Measurements from ENCODE around the gene INTS13. TPM values are rescaled to one million over a fixed set of nuclear protein-coding genes. Genes with fewer than 3 reads are reported as not detected.

Gene INTS13
- total RNA-seq, 1 experiment from 2014 or later: 50.5 TPM

DNA sequence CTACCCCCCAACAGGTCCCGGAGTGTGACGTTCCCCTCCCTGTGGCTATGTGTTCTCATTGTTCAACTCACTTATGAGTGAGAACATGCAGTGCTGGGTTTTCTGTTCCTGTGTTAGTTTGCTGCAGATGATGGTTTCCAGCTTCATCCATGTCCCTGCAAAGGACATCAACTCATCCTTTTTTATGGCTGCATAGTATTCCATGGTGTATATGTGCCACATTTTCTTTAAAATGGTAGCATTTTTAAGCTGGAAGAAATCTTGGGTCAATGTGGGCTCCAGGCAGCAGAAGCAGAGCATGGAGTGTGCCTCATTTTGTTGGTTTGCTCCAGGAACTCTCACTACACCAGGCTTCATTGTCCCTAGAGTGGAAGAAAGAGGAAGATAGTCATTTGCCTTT is 57.2 kb downstream of the INTS13 start:
- H3K4me1 ChIP-seq (ENCODE audit: control insufficient read depth in 1 of 2, insufficient read depth in 2 of 2, low read length in 2 of 2): peaks cover 2 to 7% of the 10 kb centered on the region in 2 experiments; a peak in 2 of 4 replicates
- no peak overlapping the region for H3K4me3 ChIP-seq (replicated peaks in 1 of 2; ENCODE audit: low read depth in 1 of 2, low read length in 2 of 2)
- H3K27me3 ChIP-seq (ENCODE audit: insufficient read depth, low read length): no peaks in the 10 kb centered on the region
- no peaks in the 10 kb centered on the region for H3K36me3 ChIP-seq (ENCODE audit: control insufficient read depth in 1 of 2, insufficient read depth in 2 of 2, low read length in 2 of 2)
- ATAC-seq: no peak
- no peak overlapping the region for H2AFZ ChIP-seq (ENCODE audit: low read depth, low read length, poor library complexity, severe bottlenecking)
- no peaks in the 10 kb centered on the region for H4K20me1 ChIP-seq (ENCODE audit: insufficient read depth)
- POLR2A ChIA-PET: no interaction called here
- TF ChIP-seq RAD21 (IDR thresholded peaks at IDR 0.05; ENCODE audit: low read depth) (no peak), ZNF274 (IDR thresholded peaks at IDR 0.05; ENCODE audit: low read depth, low read length) (no peak)
- RAD21 ChIA-PET (ENCODE audit: low non-redundant PET in 1 of 2, low total read pairs in 2 of 2, uncharacterized antibody in 2 of 2, unreplicated experiment in 2 of 2): no interaction called here
- H3K9me2 ChIP-seq (ENCODE audit: insufficient read depth): no peaks in the 10 kb centered on the region
- no peak for DNase-seq (ENCODE audit: low read depth, low spot score)
- CTCF ChIA-PET: no interaction called here
- H3K27ac ChIP-seq (ENCODE audit: low read depth, low read length): no peak overlapping the region
- H3K4me2 ChIP-seq (ENCODE audit: low read length): no peak overlapping the region
- intact Hi-C loops (cut with micrococcal nuclease): no loop called here
- no peaks in the 10 kb centered on the region for H3K9me3 ChIP-seq (ENCODE audit: control insufficient read depth in 1 of 2, insufficient read depth in 1 of 2, low read depth in 1 of 2, low read length in 2 of 2)
- BruUV-seq (replicated peaks): no TSS peak
- no peaks in the 10 kb centered on the region for H3K79me2 ChIP-seq (ENCODE audit: insufficient read depth, low read length)
- no peak overlapping the region for H3K9ac ChIP-seq (ENCODE audit: low read length)

DNA sequence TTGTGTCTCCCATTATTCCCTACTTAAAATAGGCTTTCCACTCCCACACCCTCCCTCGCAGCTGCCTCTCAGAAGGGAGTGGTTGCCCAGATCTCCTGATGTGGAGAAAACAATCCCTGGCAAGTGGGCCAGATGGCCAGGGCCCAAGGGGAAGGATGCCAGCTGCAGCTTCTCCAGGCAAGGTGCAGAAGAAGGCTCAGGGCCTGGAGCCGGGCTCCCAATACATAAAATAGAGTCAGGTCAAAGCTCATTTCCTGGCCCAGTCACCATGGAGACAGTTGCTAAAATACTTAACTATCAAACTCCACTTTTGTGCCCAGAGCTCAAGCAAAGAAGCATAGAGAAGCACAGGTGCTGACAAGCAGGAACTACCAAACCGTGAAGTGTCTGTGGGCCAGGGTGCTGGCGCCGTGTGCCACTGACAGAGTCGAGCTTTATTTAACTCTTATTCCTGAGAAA is 59.1 kb downstream of the INTS13 start:
- Histone ChIP-seq H3K4me2 (ENCODE audit: low read length) (no peak overlapping the region), H3K4me3 (replicated peaks in 1 of 2; ENCODE audit: low read depth in 1 of 2, low read length in 2 of 2) (no peak overlapping the region), H3K9me2 (ENCODE audit: insufficient read depth) (no peaks in the 10 kb centered on the region), H3K9ac (ENCODE audit: low read length) (no peak overlapping the region), H3K36me3 (ENCODE audit: control insufficient read depth in 1 of 2, insufficient read depth in 2 of 2, low read length in 2 of 2) (no peaks in the 10 kb centered on the region), H2AFZ (ENCODE audit: low read depth, low read length, poor library complexity, severe bottlenecking) (no peak overlapping the region), H3K27ac (ENCODE audit: low read depth, low read length) (no peak overlapping the region), H3K79me2 (ENCODE audit: insufficient read depth, low read length) (no peaks in the 10 kb centered on the region), H4K20me1 (ENCODE audit: insufficient read depth) (no peaks in the 10 kb centered on the region), H3K27me3 (ENCODE audit: insufficient read depth, low read length) (no peaks in the 10 kb centered on the region), H3K4me1 (ENCODE audit: control insufficient read depth in 1 of 2, insufficient read depth in 2 of 2, low read length in 2 of 2) (no peaks in the 10 kb centered on the region; a peak in 1 of 4 replicates), H3K9me3 (ENCODE audit: control insufficient read depth in 1 of 2, insufficient read depth in 1 of 2, low read depth in 1 of 2, low read length in 2 of 2) (no peaks in the 10 kb centered on the region)
- ChIA-PET CTCF (interaction anchor here (1.2 to 1.8 kb wide), 2 partner anchors 9 to 137 kb away, joined by 3 to 4 read pairs; no protein-coding TSS in a partner anchor), RAD21 (ENCODE audit: low non-redundant PET in 1 of 2, low total read pairs in 2 of 2, uncharacterized antibody in 2 of 2, unreplicated experiment in 2 of 2) (no interaction called here), POLR2A (no interaction called here)
- no peak for ATAC-seq
- intact Hi-C loops (cut with micrococcal nuclease): no loop called here
- no TSS peak for BruUV-seq (replicated peaks)
- no peak for DNase-seq (ENCODE audit: low read depth, low spot score)
- TF ChIP-seq CEBPB (IDR thresholded peaks at IDR 0.05; ENCODE audit: low read depth) (no peak), POLR2AphosphoS5 (IDR thresholded peaks at IDR 0.05; ENCODE audit: low read depth, low read length) (no peak), EGR1 (IDR thresholded peaks at IDR 0.05; ENCODE audit: low read depth) (no peak), YY1 (IDR thresholded peaks at IDR 0.05; ENCODE audit: extremely low read depth, insufficient replicate concordance, low read depth, low read length) (no peak), ELF1 (IDR thresholded peaks at IDR 0.05; ENCODE audit: borderline replicate concordance, low read depth) (no peak), TCF7L2 (IDR thresholded peaks at IDR 0.05; ENCODE audit: borderline replicate concordance, extremely low read depth, insufficient read depth, insufficient read length) (no peak), SIN3A (IDR thresholded peaks at IDR 0.05; ENCODE audit: low read depth) (no peak), RAD21 (IDR thresholded peaks at IDR 0.05; ENCODE audit: low read depth) (no peak), EZH2phosphoT487 (IDR thresholded peaks at IDR 0.05; ENCODE audit: borderline replicate concordance) (no peak), JUND (IDR thresholded peaks at IDR 0.05) (no peak), SP1 (IDR thresholded peaks at IDR 0.05; ENCODE audit: low read depth) (no peak)
- TF ChIP-seq, protein P1, sequence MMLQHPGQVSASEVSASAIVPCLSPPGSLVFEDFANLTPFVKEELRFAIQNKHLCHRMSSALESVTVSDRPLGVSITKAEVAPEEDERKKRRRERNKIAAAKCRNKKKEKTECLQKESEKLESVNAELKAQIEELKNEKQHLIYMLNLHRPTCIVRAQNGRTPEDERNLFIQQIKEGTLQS (IDR thresholded peaks at IDR 0.05): no peak
- TF ChIP-seq, protein P2, sequence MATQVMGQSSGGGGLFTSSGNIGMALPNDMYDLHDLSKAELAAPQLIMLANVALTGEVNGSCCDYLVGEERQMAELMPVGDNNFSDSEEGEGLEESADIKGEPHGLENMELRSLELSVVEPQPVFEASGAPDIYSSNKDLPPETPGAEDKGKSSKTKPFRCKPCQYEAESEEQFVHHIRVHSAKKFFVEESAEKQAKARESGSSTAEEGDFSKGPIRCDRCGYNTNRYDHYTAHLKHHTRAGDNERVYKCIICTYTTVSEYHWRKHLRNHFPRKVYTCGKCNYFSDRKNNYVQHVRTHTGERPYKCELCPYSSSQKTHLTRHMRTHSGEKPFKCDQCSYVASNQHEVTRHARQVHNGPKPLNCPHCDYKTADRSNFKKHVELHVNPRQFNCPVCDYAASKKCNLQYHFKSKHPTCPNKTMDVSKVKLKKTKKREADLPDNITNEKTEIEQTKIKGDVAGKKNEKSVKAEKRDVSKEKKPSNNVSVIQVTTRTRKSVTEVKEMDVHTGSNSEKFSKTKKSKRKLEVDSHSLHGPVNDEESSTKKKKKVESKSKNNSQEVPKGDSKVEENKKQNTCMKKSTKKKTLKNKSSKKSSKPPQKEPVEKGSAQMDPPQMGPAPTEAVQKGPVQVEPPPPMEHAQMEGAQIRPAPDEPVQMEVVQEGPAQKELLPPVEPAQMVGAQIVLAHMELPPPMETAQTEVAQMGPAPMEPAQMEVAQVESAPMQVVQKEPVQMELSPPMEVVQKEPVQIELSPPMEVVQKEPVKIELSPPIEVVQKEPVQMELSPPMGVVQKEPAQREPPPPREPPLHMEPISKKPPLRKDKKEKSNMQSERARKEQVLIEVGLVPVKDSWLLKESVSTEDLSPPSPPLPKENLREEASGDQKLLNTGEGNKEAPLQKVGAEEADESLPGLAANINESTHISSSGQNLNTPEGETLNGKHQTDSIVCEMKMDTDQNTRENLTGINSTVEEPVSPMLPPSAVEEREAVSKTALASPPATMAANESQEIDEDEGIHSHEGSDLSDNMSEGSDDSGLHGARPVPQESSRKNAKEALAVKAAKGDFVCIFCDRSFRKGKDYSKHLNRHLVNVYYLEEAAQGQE (IDR thresholded peaks at IDR 0.05; ENCODE audit: low read depth): no peak
- TF ChIP-seq, protein P3, sequence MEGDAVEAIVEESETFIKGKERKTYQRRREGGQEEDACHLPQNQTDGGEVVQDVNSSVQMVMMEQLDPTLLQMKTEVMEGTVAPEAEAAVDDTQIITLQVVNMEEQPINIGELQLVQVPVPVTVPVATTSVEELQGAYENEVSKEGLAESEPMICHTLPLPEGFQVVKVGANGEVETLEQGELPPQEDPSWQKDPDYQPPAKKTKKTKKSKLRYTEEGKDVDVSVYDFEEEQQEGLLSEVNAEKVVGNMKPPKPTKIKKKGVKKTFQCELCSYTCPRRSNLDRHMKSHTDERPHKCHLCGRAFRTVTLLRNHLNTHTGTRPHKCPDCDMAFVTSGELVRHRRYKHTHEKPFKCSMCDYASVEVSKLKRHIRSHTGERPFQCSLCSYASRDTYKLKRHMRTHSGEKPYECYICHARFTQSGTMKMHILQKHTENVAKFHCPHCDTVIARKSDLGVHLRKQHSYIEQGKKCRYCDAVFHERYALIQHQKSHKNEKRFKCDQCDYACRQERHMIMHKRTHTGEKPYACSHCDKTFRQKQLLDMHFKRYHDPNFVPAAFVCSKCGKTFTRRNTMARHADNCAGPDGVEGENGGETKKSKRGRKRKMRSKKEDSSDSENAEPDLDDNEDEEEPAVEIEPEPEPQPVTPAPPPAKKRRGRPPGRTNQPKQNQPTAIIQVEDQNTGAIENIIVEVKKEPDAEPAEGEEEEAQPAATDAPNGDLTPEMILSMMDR (IDR thresholded peaks at IDR 0.05 in 2 of 3, conservative IDR thresholded peaks at IDR 0.05 in 1 of 3; ENCODE audit: borderline replicate concordance in 1 of 3, insufficient read depth in 1 of 3, low read depth in 2 of 3, low read length in 2 of 3): no peak
